ENCODE data around the gene GARS1.
"Not testable (repeated sequence)": the region's sequence is repeated elsewhere in the genome, so short reads cannot be mapped to it uniquely, and the experiment has no call there.

GARS1 gene

GRCh38 chr7:30634193-30634626, 39.5 kb downstream of the GARS1 start:
- Mint-ChIP-seq H3K4me3 (no peak overlapping the region), H3K36me3 (ENCODE audit: low read depth) (peaks cover 59% of the 10 kb centered on the region), H3K9me3 (peaks cover 5% of the 10 kb centered on the region), H3K4me1 (no peaks in the 10 kb centered on the region), H3K27ac (no peak overlapping the region), H3K27me3 (ENCODE audit: low read depth, poor library complexity) (no peaks in the 10 kb centered on the region)
- no peak for TF ChIP-seq CTCF (IDR thresholded peaks at IDR 0.05)
- DNase-seq, result no peak

DNA sequence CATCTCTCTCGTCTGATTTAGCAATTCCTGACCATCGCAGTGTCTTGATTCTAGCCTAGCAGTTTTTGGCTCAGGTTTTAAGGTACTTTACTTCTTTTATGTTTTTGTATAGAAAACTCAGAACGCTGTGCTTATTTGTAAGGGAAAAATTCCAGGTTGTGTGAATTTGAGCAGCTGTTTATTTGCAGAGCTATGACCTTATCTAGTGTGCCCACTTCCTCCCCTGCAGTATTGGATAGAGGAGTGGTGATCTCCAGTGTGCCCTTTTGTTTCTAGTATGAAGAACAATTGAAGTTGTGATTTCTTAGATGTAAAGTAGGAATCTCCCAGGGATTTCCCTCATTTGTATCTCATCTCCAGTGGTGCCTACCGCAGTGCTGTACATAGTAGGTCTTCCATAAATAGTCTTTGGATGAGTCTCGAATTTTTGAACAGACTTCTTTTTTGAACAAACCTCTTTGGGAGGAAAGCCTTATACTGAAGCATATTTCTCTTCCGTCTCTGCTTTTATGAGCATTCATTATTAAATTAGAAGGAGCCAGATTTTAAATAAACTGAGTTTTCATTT, 40.0 kb downstream of the GARS1 start:
- Mint-ChIP-seq H3K36me3 (ENCODE audit: low read depth) (peaks cover 61% of the 10 kb centered on the region), H3K4me3 (no peak overlapping the region), H3K9me3 (peaks cover 8% of the 10 kb centered on the region), H3K27me3 (ENCODE audit: low read depth, poor library complexity) (no peaks in the 10 kb centered on the region), H3K27ac (no peak overlapping the region), H3K4me1 (no peaks in the 10 kb centered on the region)
- DNase-seq, result no peak
- no peak for TF ChIP-seq CTCF (IDR thresholded peaks at IDR 0.05)

DNA sequence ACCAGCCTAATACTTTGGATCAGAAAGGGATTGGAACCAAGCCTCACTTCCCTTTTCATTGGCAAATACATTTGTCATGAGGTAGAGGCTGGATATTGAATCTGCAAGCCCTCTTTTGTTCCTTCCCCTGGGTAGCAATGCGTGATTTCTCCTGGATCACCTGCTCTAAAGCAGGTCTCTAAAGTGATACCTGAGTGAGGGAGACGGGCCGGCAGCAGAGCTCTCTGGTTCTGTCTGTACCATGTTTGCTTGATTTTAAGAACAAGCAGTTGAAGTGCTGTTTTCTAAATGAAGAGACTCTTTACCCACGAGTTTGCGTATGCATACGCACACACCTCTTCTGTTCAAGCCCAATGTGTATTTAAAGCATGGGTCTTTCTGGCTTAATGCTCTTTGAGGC, 41.1 kb downstream of the GARS1 start:
- TF ChIP-seq CTCF (IDR thresholded peaks at IDR 0.05), result no peak
- Mint-ChIP-seq H3K36me3 (ENCODE audit: low read depth) (peaks cover 61% of the 10 kb centered on the region), H3K4me3 (no peak overlapping the region), H3K27ac (no peak overlapping the region), H3K9me3 (peaks cover 8% of the 10 kb centered on the region), H3K4me1 (no peaks in the 10 kb centered on the region), H3K27me3 (ENCODE audit: low read depth, poor library complexity) (no peaks in the 10 kb centered on the region)
- DNase-seq, result no peak

GRCh38 chr7:30642322-30642721, 47.6 kb downstream of the GARS1 start:
- not testable (repeated sequence) for H3K9me3 Mint-ChIP-seq
- H3K27ac Mint-ChIP-seq, result peak overlapping the region; percentile 81

GRCh38 chr7:30642789-30643188, 48.1 kb downstream of the GARS1 start:
- DNase-seq, result no peak
- peaks cover 34% of the 10 kb centered on the region for H3K4me1 Mint-ChIP-seq
- H3K9me3 Mint-ChIP-seq, result peaks cover 4% of the 10 kb centered on the region
- peak overlapping the region; percentile 81 for H3K27ac Mint-ChIP-seq
- peak overlapping the region; percentile 85 for H3K4me3 Mint-ChIP-seq
- no peak for TF ChIP-seq CTCF (IDR thresholded peaks at IDR 0.05)
- H3K27me3 Mint-ChIP-seq (ENCODE audit: low read depth, poor library complexity), result no peaks in the 10 kb centered on the region
- H3K36me3 Mint-ChIP-seq (ENCODE audit: low read depth), result peaks cover 39% of the 10 kb centered on the region

More at GRCh38 chr7:30642322-30642721, 47.6 kb downstream of the GARS1 start:
- not testable (repeated sequence) for DNase-seq; H3K27me3 Mint-ChIP-seq (ENCODE audit: low read depth, poor library complexity)
- peak overlapping the region; percentile 85 for H3K4me3 Mint-ChIP-seq
- peaks cover 39% of the 10 kb centered on the region for H3K36me3 Mint-ChIP-seq (ENCODE audit: low read depth)
- peaks cover 30% of the 10 kb centered on the region for H3K4me1 Mint-ChIP-seq

DNA sequence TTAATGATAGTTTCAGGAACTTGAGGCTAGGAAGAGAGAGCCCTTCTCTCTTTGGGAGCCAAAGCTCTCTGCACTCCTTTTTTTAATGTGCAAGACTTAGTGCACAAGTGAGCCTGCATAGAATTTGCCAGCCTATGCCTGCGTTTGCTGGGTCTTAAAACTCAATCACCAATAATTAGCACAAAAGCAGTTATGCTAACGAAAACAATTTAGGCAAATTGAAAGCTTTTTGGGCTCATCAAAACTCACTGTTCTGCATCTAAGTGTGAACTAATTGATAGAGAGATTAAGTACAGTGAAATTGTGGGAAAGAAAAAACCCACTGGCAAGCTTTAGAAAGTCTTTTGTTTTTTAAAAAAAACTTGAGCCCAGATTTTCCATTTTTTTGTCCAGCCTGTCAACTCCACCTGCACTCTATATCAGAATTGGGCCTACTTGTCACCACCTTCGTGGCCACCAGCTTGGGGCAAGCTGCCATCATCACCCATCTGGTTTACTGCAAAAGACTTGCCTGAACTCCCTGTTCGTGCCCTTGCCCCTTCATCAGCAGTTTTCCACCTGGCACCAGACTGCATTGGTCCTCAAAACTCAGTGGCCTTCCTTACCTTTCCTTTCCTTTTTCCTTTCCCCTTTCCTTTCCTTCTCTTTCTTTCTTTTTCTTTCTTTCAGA, 49.7 kb downstream of the GARS1 start:
- H3K4me3 Mint-ChIP-seq, result peak overlapping the region; percentile 85
- no peak overlapping the region for H3K27ac Mint-ChIP-seq
- H3K36me3 Mint-ChIP-seq (ENCODE audit: low read depth), result peaks cover 36% of the 10 kb centered on the region
- no peak for DNase-seq
- peaks cover 39% of the 10 kb centered on the region for H3K4me1 Mint-ChIP-seq
- no peaks in the 10 kb centered on the region for H3K27me3 Mint-ChIP-seq (ENCODE audit: low read depth, poor library complexity)
- TF ChIP-seq CTCF (IDR thresholded peaks at IDR 0.05), result no peak
- H3K9me3 Mint-ChIP-seq, result peaks cover 1% of the 10 kb centered on the region

Data from nephron progenitor cell (in vitro differentiated cells).